Measurements from ENCODE around the gene RNF6. TPM values are rescaled to one million over a fixed set of nuclear protein-coding genes. Genes with fewer than 3 reads are reported as not detected.

Gene RNF6
- total RNA-seq, 1 experiment from 2014 or later = 19.5 TPM

DNA sequence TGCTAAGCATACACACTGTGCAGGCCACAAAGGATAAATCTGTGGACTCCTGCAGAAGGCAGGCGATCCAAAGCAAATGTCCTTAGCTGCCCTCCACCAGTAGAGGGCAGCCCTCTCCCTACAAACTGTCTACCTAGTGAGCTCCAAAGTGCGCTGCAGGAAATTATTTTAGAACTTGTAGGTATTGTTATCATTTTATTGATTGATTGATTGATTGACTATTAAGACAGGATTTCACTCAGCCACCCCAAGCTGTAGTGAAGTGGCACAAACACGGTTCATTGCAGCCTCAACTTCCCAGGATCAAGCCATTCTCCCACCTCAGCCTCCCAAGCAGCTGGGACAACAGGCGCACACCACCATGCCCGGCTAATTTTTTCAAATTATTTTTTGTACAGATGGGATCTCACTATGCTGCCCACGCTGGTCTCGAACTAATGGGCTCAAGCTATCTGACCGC is 37.3 kb downstream of the RNF6 start:
- peak; percentile 60 for DNase-seq

More for the DNA sequence above, 37.3 kb downstream of the RNF6 start:
- Histone ChIP-seq H3K23me2 (ENCODE audit: insufficient read length, low read depth, low read length, poor library complexity, severe bottlenecking) (peaks cover 4% of the 10 kb centered on the region), H3K4me2 (ENCODE audit: insufficient read depth, insufficient read length, low read length) (no peak overlapping the region), H2BK5ac (ENCODE audit: insufficient read length, low read length) (no peak overlapping the region), H3K14ac (ENCODE audit: insufficient read depth, low read length) (no peak overlapping the region), H4K8ac (replicated peaks; ENCODE audit: insufficient read length, low read depth, low read length) (no peak overlapping the region), H3K56ac (ENCODE audit: insufficient read length, low read depth, low read length) (no peak overlapping the region), H4K5ac (ENCODE audit: insufficient read length, low read depth, low read length) (no peak overlapping the region), H3K79me2 (ENCODE audit: insufficient read depth, low read length) (no peaks in the 10 kb centered on the region), H3T11ph (ENCODE audit: low read length) (no peak overlapping the region), H3K27me3 (ENCODE audit: insufficient read depth, low read length) (no peaks in the 10 kb centered on the region), H2BK12ac (ENCODE audit: insufficient read length, low read depth, low read length) (no peak overlapping the region), H3K9me3 (ENCODE audit: control insufficient read depth, low read depth, low read length) (no peaks in the 10 kb centered on the region), H3K9ac (ENCODE audit: extremely low read depth, insufficient read length, low read length) (no peak overlapping the region), H2AFZ (ENCODE audit: low read length) (no peak overlapping the region), H3K23ac (ENCODE audit: insufficient read length, low read depth, low read length) (no peak overlapping the region), H3K18ac (ENCODE audit: insufficient read length, low read depth, low read length) (no peak overlapping the region), H4K91ac (ENCODE audit: insufficient read length, low read depth, low read length) (no peak overlapping the region), H4K20me1 (ENCODE audit: control insufficient read depth, insufficient read depth, insufficient read length) (no peaks in the 10 kb centered on the region), H2BK15ac (ENCODE audit: low read depth, low read length) (no peak overlapping the region), H2AK5ac (ENCODE audit: insufficient read length, low read length) (no peak overlapping the region), H3K79me1 (ENCODE audit: insufficient read depth, low read depth, low read length, poor library complexity, severe bottlenecking) (no peaks in the 10 kb centered on the region), H3K4ac (ENCODE audit: low read depth, low read length) (no peak overlapping the region), H2BK120ac (ENCODE audit: low read depth, low read length, poor library complexity, severe bottlenecking) (no peak overlapping the region), H3K27ac (ENCODE audit: insufficient read length, low read depth, low read length) (no peak overlapping the region), H3K4me1 (ENCODE audit: insufficient read depth, low read length) (no peaks in the 10 kb centered on the region), H2BK20ac (ENCODE audit: low read depth, low read length, poor library complexity, severe bottlenecking) (no peak overlapping the region)
- Mint-ChIP-seq H3K27ac (peak overlapping the region in 1 of 3 experiments; percentile 15; a peak in 1 of 7 replicates), H3K27me3 (ENCODE audit: low read depth) (peaks cover 13% of the 10 kb centered on the region), H3K36me3 (ENCODE audit: insufficient read depth in 1 of 3, low read depth in 3 of 3) (no peaks in the 10 kb centered on the region), H3K9me3 (no peaks in the 10 kb centered on the region; a peak in 1 of 5 replicates), H3K4me1 (peaks cover 5 to 8% of the 10 kb centered on the region in 2 experiments; a peak in 3 of 4 replicates), H3K4me3 (peak overlapping the region in 1 of 2 experiments; percentile 66; a peak in 1 of 5 replicates)
- WGBS (ENCODE audit: extremely low coverage, insufficient read length, low lambda C conversion rate) = no CpG with 5 or more reads among the region's 8 CpGs
- peak; percentile 96 for TF ChIP-seq CTCF (conservative IDR thresholded peaks at IDR 0.05)

Data from H9 (cell line).